Adrenal gland (tissue), 12 donors: ENCODE measurements around the gene TNIP2. TPM values are rescaled to one million over a fixed set of nuclear protein-coding genes. Genes with fewer than 3 reads are reported as not detected.

Experiments used
- DNase-seq, 7 donors: peaks; one replicate each; pipeline ENCODE4 v3.0.0-alpha.2; 2019 to 2020
- H3K27ac ChIP-seq, 5 donors: fragments of 200-600 bp; sonication (generic) in 4 of 5; 1 replicate in 3 of 5; 2 replicates in 2 of 5; pipeline versions ENCODE4 v1.5.1 to v1.8.0; 2016 to 2020; ENCODE audit warnings: mild to moderate bottlenecking in 1 of 5
- H3K27me3 ChIP-seq: fragments of 200-600 bp; 2 replicates; pipeline ENCODE4 v1.8.0; 2021
- H3K36me3 ChIP-seq, 2 donors: fragments of 200-600 bp; replicated peaks in 1 of 2; 1 replicate in 1 of 2; 2 replicates in 1 of 2; pipeline versions ENCODE4 v1.5.1 to v1.8.0; 2018 to 2022
- H3K4me1 ChIP-seq, 2 donors: fragments of 200-600 bp; replicated peaks in 1 of 2; 1 replicate in 1 of 2; 2 replicates in 1 of 2; pipeline versions ENCODE4 v1.5.1 to v1.8.0; 2018 to 2021
- H3K4me3 ChIP-seq, 4 donors: fragments of 200-600 bp; sonication (generic) in 3 of 4; one replicate each; pipeline ENCODE4 v1.5.1; 2016 to 2018
- H3K9me3 ChIP-seq, 3 donors: fragments of 200-600 bp; sonication (generic) in 1 of 3; replicated peaks in 1 of 3; 1 replicate in 2 of 3; 2 replicates in 1 of 3; pipeline versions ENCODE4 v1.5.1 to v1.8.0; 2016 to 2021
- CTCF ChIP-seq, 6 experiments: fragments of 450-650 bp in 4 of 6; fragments of 200-600 bp in 2 of 6; sonication (generic) in 1 of 6; IDR thresholded peaks; 1 replicate in 5 of 6; 2 replicates in 1 of 6; pipeline versions ENCODE4 v1.5.1 to v1.8.0; 2016 to 2021; ENCODE audit warnings: antibody characterized with exemption in 6 of 6, mild to moderate bottlenecking in 2 of 6, moderate library complexity in 1 of 6
- POLR2A ChIP-seq, 2 donors: fragments of 450-650 bp; IDR thresholded peaks; one replicate each; pipeline ENCODE4 v1.6.1; 2017; ENCODE audit warnings: antibody characterized with exemption in 2 of 2, mild to moderate bottlenecking in 2 of 2, moderate library complexity in 1 of 2
- WGBS, 4 donors: extraction: QIAGEN DNeasy Blood & Tissue Kit in 2 of 4; methylation state at CpG; one replicate each; pipeline versions ENCODE4 v1.1.5 to v1.1.7; 2013 to 2017; 5-methylcytosine and 5-hydroxymethylcytosine counted together
- intact Hi-C, 2 donors: fragments of 100-400 bp; cut with DNase I; formaldehyde crosslinking; loops; one replicate each; pipeline versions ENCODE4 v1.14.1 to v1.15.0; 2022 to 2023
- polyA plus RNA-seq, 3 donors: library from polyadenylated mRNA; stranded (reverse); fragments of 200-250 nt in 2 of 3; fragments of 350-450 nt in 1 of 3; fragmentation: Illumina TruSeq in 1 of 3; extraction: RNeasy Lipid Tissue Mini Kit (QIAGEN cat#74804) in 1 of 3; gene quantifications; one replicate each; pipeline ENCODE4 v1.2.3, GENCODE V29; 2013 to 2014
- total RNA-seq, 9 donors: library from RNA; depleted of rRNA in 4 of 9; stranded (reverse); fragments of >200 nt in 4 of 9; fragments of 120-200 nt in 1 of 9; fragmentation: NEBNext Ultra II Directional in 1 of 9; extraction: Animal tissue kit (Norgen Biotek cat#: 25700) in 1 of 9; gene quantifications; one replicate each; pipeline versions ENCODE4 v1.1.0 to v1.2.4, GENCODE V29; 2013 to 2023
- donor health status: healthy with polysubstance abuse.
- donor health status: Bipolar disorder and iron deficiency.
- donor health status: DM: yes; HTN: yes; CAD: no.
- donor health status: DM: no; HTN: no; CAD: no.
- donor health status: DM: no; HTN: no; CAD: no.
- donor health status: DM: yes; HTN: yes; CAD: no.

Gene TNIP2
- total and polyA plus RNA-seq, 12 donors = 7.8 to 57.7 (median 35.7) TPM

GRCh38 chr4:2792711-2793585 lies 36.8 kb upstream of the TNIP2 start, which contains the start of gene SH3BP2:
Gene SH3BP2, plus strand, starts transcription at chr4:2793085. Its CDS starts 27,533 bp downstream, at chr4:2820618.
- peak within 1 kb of the TSS; percentile 10 to 83 (median 28) for H3K4me3 ChIP-seq
- no peaks in the 10 kb centered on the region for H3K27me3 ChIP-seq
- TF ChIP-seq CTCF (IDR thresholded peaks at IDR 0.05) (peak in 1 of 6 experiments; percentile 18), POLR2A (IDR thresholded peaks at IDR 0.05) (peak in 1 of 2 donors; percentile 39)
- peak within 1 kb of the TSS; percentile 57 to 92 (median 86) for H3K27ac ChIP-seq
- H3K9me3 ChIP-seq = no peaks in the 10 kb centered on the region
- intact Hi-C loops = no loop called here
- peaks cover 14 to 69% of the 10 kb centered on the region in 2 donors for H3K4me1 ChIP-seq
- H3K36me3 ChIP-seq = no peaks in the 10 kb centered on the region
- 7 to 93% (median 22%) methylated on average over 3 to 104 of the region's 104 CpGs for WGBS, 4 donors
- DNase-seq = peak; percentile 72 to 86 (median 80)

DNA sequence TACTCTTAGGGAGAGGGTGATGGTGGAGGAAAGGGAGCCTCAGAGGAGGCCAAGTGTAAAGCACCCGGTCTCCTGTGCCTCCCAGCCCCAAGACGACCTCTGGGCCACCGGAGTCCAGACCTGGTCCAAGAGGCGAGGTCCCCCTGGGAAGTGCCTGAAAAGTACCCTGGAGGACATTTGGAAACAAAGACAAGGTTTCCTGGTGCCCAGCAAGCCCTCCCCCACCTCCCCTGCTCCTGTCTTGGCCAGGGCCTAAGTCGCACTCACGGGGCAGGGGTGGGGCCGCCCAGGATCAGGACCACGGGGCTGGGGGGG lies 36.2 kb upstream of the TNIP2 start:
- H3K27me3 ChIP-seq = no peaks in the 10 kb centered on the region
- no peaks in the 10 kb centered on the region for H3K36me3 ChIP-seq
- H3K27ac ChIP-seq = peak overlapping the region in 2 of 5 donors; percentile 60 to 65
- H3K4me3 ChIP-seq = no peak overlapping the region
- TF ChIP-seq POLR2A (IDR thresholded peaks at IDR 0.05) (no peak), CTCF (IDR thresholded peaks at IDR 0.05) (no peak)
- intact Hi-C loops = no loop called here
- 60 to 79% (median 64%) methylated on average over 7 to 8 of the region's 8 CpGs; no CpG with 5 or more reads in 1 of the 4 donors for WGBS, 4 donors
- peaks cover 14 to 67% of the 10 kb centered on the region in 2 donors for H3K4me1 ChIP-seq
- H3K9me3 ChIP-seq = no peaks in the 10 kb centered on the region
- no peak for DNase-seq

DNA sequence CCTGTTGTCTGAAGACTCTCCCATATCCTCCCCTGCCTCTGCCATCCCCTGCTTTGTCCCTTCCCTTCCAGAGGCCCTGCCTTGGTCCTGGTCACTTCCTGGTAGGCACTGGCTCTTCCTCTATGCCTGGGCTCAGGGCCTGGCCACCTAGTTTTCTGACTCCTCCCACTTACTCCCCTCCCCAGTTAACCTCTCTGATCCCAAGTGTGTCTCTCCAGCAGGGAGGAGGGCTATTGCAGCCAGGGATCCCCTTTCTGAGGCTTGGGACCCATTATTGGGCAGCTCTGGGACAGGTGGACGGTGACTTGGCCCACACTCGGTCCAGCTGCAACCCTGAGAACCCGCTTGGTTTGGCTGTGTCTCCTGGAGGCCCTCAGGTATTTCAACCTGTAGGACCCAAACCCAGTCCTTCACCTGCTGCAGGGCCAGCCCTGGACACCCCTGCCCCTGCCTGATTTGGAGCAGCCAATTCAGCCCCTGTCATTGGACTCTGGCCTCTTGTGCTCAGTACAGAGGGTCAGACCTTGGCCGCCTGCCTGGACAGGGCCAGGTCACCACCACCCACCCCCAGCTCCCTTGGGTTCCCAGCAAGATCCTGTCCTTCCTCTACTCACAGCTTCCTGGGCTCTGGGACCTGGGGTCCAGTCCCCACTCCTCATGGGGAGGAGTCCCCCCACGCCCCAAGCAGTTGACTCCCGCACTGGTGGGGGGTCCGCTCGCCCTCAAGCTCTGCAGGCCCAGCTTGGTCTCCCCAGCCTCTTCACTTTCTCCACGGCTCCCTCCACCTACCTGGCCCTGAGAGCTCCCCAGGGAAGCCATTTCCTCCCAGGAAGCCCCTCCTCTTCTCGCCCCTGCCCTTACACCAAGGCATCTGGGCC lies 35.6 kb upstream of the TNIP2 start:
- Histone ChIP-seq H3K9me3 (no peaks in the 10 kb centered on the region), H3K36me3 (no peaks in the 10 kb centered on the region), H3K4me1 (peaks cover 14 to 61% of the 10 kb centered on the region in 2 donors), H3K4me3 (no peak overlapping the region), H3K27me3 (no peaks in the 10 kb centered on the region), H3K27ac (peak overlapping the region in 1 of 5 donors; percentile 65)
- peak in 3 of 7 donors; percentile 18 to 54 (median 26) for DNase-seq
- intact Hi-C loops = no loop called here
- 97 to 99% (median 98%) methylated on average over 5 to 10 of the region's 10 CpGs for WGBS, 4 donors
- TF ChIP-seq POLR2A (IDR thresholded peaks at IDR 0.05) = no peak
- TF ChIP-seq CTCF (IDR thresholded peaks at IDR 0.05) = no peak
